Liver (tissue), 9 donors: ENCODE results near the gene RCOR2. TPM values are rescaled to one million over a fixed set of nuclear protein-coding genes. Genes with fewer than 3 reads are reported as not detected.

Experiments
- DNase-seq: peaks from one replicate; pipeline ENCODE4 v3.0.0-alpha.2; 2017; ENCODE audit warnings: low spot score
- H3K27ac ChIP-seq, 2 donors: one replicate each; pipeline ENCODE4 v1.7.0; 2013; ENCODE audit warnings: inconsistent platforms in 2 of 2, low read length in 2 of 2, control low read depth in 1 of 2, low read depth in 1 of 2, mild to moderate bottlenecking in 1 of 2
- H3K27me3 ChIP-seq, 4 donors: one replicate each; pipeline versions ENCODE4 v1.6.1 to v1.7.0; 2013; ENCODE audit warnings: low read length in 3 of 4, inconsistent platforms in 1 of 4, mild to moderate bottlenecking in 1 of 4, moderate library complexity in 1 of 4; ENCODE audit not compliant: control insufficient read depth in 4 of 4, insufficient read depth in 4 of 4
- H3K36me3 ChIP-seq, 4 donors: one replicate each; pipeline versions ENCODE4 v1.6.1 to v1.7.0; 2013; ENCODE audit warnings: low read length in 3 of 4, mild to moderate bottlenecking in 3 of 4, low read depth in 1 of 4, moderate library complexity in 1 of 4; ENCODE audit not compliant: control insufficient read depth in 4 of 4, insufficient read depth in 3 of 4
- H3K4me1 ChIP-seq, 4 donors: one replicate each; pipeline versions ENCODE4 v1.6.1 to v1.7.0; 2013; ENCODE audit warnings: low read length in 3 of 4, mild to moderate bottlenecking in 3 of 4, moderate library complexity in 1 of 4; ENCODE audit not compliant: control insufficient read depth in 4 of 4, insufficient read depth in 4 of 4
- H3K4me3 ChIP-seq, 3 donors: one replicate each; pipeline versions ENCODE4 v1.6.1 to v1.7.0; 2013; ENCODE audit warnings: low read length in 3 of 3, control low read depth in 1 of 3, low read depth in 1 of 3, mild to moderate bottlenecking in 1 of 3
- H3K9ac ChIP-seq, 2 donors: one replicate each; pipeline ENCODE4 v1.7.0; 2013; ENCODE audit warnings: low read length in 2 of 2, mild to moderate bottlenecking in 2 of 2, moderate library complexity in 2 of 2, control low read depth in 1 of 2, low read depth in 1 of 2
- H3K9me3 ChIP-seq, 4 donors: one replicate each; pipeline versions ENCODE4 v1.6.1 to v1.7.0; 2013; ENCODE audit warnings: low read length in 3 of 4; ENCODE audit not compliant: control insufficient read depth in 4 of 4
- ATF3 ChIP-seq: IDR thresholded peaks from 2 replicates; pipeline ENCODE4 v1.6.1; 2016; ENCODE audit warnings: antibody characterized with exemption
- EGR1 ChIP-seq, 2 donors: IDR thresholded peaks; 2 replicates each; pipeline ENCODE4 v1.6.1; 2016 to 2018; ENCODE audit warnings: antibody characterized with exemption in 2 of 2, low read depth in 2 of 2
- FOXA1 ChIP-seq: IDR thresholded peaks from 2 replicates; pipeline ENCODE4 v1.6.1; 2016; ENCODE audit warnings: antibody characterized with exemption
- FOXA2 ChIP-seq: IDR thresholded peaks from 2 replicates; pipeline ENCODE4 v1.6.1; 2016; ENCODE audit warnings: antibody characterized with exemption
- GABPA ChIP-seq, 2 donors: IDR thresholded peaks in 1 of 2; conservative IDR thresholded peaks in 1 of 2; 2 replicates each; pipeline ENCODE4 v1.6.1; 2016; ENCODE audit warnings: antibody characterized with exemption in 2 of 2, mild to moderate bottlenecking in 1 of 2, moderate library complexity in 1 of 2
- HNF4A ChIP-seq, 2 donors: conservative IDR thresholded peaks; 2 replicates each; pipeline ENCODE4 v1.6.1; 2016; ENCODE audit warnings: antibody characterized with exemption in 2 of 2, mild to moderate bottlenecking in 2 of 2
- HNF4G ChIP-seq: IDR thresholded peaks from 2 replicates; pipeline ENCODE4 v1.6.1; 2016; ENCODE audit warnings: antibody characterized with exemption
- JUND ChIP-seq, 2 donors: IDR thresholded peaks; 2 replicates each; pipeline ENCODE4 v1.6.1; 2016; ENCODE audit warnings: antibody characterized with exemption in 2 of 2
- NR2F2 ChIP-seq: IDR thresholded peaks from 2 replicates; pipeline ENCODE4 v1.6.1; 2016; ENCODE audit warnings: antibody characterized with exemption
- RAD21 ChIP-seq, 2 donors: IDR thresholded peaks; 2 replicates each; pipeline ENCODE4 v1.6.1; 2016; ENCODE audit warnings: antibody characterized with exemption in 2 of 2, mild to moderate bottlenecking in 2 of 2
- RXRA ChIP-seq, 2 donors: IDR thresholded peaks; 2 replicates each; pipeline ENCODE4 v1.6.1; 2017 to 2018; ENCODE audit warnings: antibody characterized with exemption in 2 of 2, mild to moderate bottlenecking in 1 of 2
- SP1 ChIP-seq: IDR thresholded peaks from 2 replicates; pipeline ENCODE4 v1.6.1; 2018; ENCODE audit warnings: antibody characterized with exemption, mild to moderate bottlenecking
- YY1 ChIP-seq: IDR thresholded peaks from 2 replicates; pipeline ENCODE4 v1.6.1; 2016; ENCODE audit warnings: antibody characterized with exemption, mild to moderate bottlenecking
- ZBTB33 ChIP-seq: IDR thresholded peaks from 2 replicates; pipeline ENCODE4 v1.6.1; 2016; ENCODE audit warnings: antibody characterized with exemption
- WGBS: extraction: QIAGEN DNeasy Blood & Tissue Kit; methylation state at CpG from one replicate; pipeline ENCODE4 v1.1.7; 2013; 5-methylcytosine and 5-hydroxymethylcytosine counted together
- polyA plus RNA-seq, 2 donors: library from polyadenylated mRNA; stranded (reverse) in 1 of 2; unstranded in 1 of 2; fragments of 200-250 nt in 1 of 2; fragments of >200 nt in 1 of 2; fragmentation: Nextera tagmentation in 1 of 2; extraction: Ambion mirVana in 1 of 2; gene quantifications; one replicate each; pipeline versions ENCODE4 v1.2.1 to v1.2.3, GENCODE V29; 2013 to 2015
- total RNA-seq, 2 donors: library from RNA; depleted of rRNA; stranded (reverse); fragments of >200 nt; gene quantifications; one replicate each; pipeline ENCODE4 v1.2.3, GENCODE V29; 2014
- TF ChIP-seq, protein P1 (sequence below): fragments of 150-350 bp; IDR thresholded peaks from 2 replicates; pipeline ENCODE4 v1.5.1; 2017; ENCODE audit warnings: improper control_type of control experiment, low read depth, low read length; ENCODE audit not compliant: missing input control
- TF ChIP-seq, protein P2 (sequence below): IDR thresholded peaks from 2 replicates; pipeline ENCODE4 v1.6.1; 2016; ENCODE audit warnings: antibody characterized with exemption
- TF ChIP-seq, protein P3 (sequence below): IDR thresholded peaks from 2 replicates; pipeline ENCODE4 v1.6.1; 2016; ENCODE audit warnings: antibody characterized with exemption, mild to moderate bottlenecking
- donor health status: healthy.
- donor health status: healthy.
- donor health status: healthy.
- donor health status: healthy.
- donor health status: healthy.

Gene RCOR2
- total and polyA plus RNA-seq, 4 donors, result 0.05 to 0.19 TPM; not detected in 2

GRCh38 chr11:63937713-63938478 lies 20.9 kb upstream of the RCOR2 start:
- no peaks in the 10 kb centered on the region for H3K36me3 ChIP-seq
- WGBS, result 25% methylated on average over 30 of the region's 30 CpGs
- no peak for DNase-seq
- H3K4me3 ChIP-seq, result peak overlapping the region; percentile 56 to 71 (median 69)
- TF ChIP-seq ZBTB33, result no peak
- TF ChIP-seq, protein P1, sequence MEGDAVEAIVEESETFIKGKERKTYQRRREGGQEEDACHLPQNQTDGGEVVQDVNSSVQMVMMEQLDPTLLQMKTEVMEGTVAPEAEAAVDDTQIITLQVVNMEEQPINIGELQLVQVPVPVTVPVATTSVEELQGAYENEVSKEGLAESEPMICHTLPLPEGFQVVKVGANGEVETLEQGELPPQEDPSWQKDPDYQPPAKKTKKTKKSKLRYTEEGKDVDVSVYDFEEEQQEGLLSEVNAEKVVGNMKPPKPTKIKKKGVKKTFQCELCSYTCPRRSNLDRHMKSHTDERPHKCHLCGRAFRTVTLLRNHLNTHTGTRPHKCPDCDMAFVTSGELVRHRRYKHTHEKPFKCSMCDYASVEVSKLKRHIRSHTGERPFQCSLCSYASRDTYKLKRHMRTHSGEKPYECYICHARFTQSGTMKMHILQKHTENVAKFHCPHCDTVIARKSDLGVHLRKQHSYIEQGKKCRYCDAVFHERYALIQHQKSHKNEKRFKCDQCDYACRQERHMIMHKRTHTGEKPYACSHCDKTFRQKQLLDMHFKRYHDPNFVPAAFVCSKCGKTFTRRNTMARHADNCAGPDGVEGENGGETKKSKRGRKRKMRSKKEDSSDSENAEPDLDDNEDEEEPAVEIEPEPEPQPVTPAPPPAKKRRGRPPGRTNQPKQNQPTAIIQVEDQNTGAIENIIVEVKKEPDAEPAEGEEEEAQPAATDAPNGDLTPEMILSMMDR, result no peak
- no peak for TF ChIP-seq RXRA (IDR thresholded peaks at IDR 0.05)
- TF ChIP-seq SP1, result no peak
- TF ChIP-seq, protein P2, sequence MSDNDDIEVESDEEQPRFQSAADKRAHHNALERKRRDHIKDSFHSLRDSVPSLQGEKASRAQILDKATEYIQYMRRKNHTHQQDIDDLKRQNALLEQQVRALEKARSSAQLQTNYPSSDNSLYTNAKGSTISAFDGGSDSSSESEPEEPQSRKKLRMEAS, result no peak
- TF ChIP-seq, protein P3, sequence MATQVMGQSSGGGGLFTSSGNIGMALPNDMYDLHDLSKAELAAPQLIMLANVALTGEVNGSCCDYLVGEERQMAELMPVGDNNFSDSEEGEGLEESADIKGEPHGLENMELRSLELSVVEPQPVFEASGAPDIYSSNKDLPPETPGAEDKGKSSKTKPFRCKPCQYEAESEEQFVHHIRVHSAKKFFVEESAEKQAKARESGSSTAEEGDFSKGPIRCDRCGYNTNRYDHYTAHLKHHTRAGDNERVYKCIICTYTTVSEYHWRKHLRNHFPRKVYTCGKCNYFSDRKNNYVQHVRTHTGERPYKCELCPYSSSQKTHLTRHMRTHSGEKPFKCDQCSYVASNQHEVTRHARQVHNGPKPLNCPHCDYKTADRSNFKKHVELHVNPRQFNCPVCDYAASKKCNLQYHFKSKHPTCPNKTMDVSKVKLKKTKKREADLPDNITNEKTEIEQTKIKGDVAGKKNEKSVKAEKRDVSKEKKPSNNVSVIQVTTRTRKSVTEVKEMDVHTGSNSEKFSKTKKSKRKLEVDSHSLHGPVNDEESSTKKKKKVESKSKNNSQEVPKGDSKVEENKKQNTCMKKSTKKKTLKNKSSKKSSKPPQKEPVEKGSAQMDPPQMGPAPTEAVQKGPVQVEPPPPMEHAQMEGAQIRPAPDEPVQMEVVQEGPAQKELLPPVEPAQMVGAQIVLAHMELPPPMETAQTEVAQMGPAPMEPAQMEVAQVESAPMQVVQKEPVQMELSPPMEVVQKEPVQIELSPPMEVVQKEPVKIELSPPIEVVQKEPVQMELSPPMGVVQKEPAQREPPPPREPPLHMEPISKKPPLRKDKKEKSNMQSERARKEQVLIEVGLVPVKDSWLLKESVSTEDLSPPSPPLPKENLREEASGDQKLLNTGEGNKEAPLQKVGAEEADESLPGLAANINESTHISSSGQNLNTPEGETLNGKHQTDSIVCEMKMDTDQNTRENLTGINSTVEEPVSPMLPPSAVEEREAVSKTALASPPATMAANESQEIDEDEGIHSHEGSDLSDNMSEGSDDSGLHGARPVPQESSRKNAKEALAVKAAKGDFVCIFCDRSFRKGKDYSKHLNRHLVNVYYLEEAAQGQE, result no peak
- TF ChIP-seq NR2F2, result no peak
- TF ChIP-seq EGR1 (IDR thresholded peaks at IDR 0.05; ENCODE audit: low read depth in 2 of 2), result no peak
- TF ChIP-seq RAD21 (IDR thresholded peaks at IDR 0.05), result no peak
- TF ChIP-seq FOXA2, result no peak
- no peak for TF ChIP-seq HNF4A (conservative IDR thresholded peaks at IDR 0.05)
- no peak for TF ChIP-seq GABPA (IDR thresholded peaks at IDR 0.05 in 1 of 2, conservative IDR thresholded peaks at IDR 0.05 in 1 of 2)
- no peak for TF ChIP-seq JUND (IDR thresholded peaks at IDR 0.05)
- no peak for TF ChIP-seq ATF3
- no peak for TF ChIP-seq HNF4G
- no peak for TF ChIP-seq FOXA1
- TF ChIP-seq YY1, result no peak
- H3K27ac ChIP-seq, result peak overlapping the region; percentile 9 to 64
- peak overlapping the region in 1 of 2 donors; percentile 1 for H3K9ac ChIP-seq
- no peaks in the 10 kb centered on the region for H3K9me3 ChIP-seq
- no peaks in the 10 kb centered on the region for H3K27me3 ChIP-seq
- H3K4me1 ChIP-seq, result peaks cover 3 to 16% (median 11%) of the 10 kb centered on the region in 4 donors
